ENCODE results near the gene ROBO4. TPM values are rescaled to one million over a fixed set of nuclear protein-coding genes. Genes with fewer than 3 reads are reported as not detected.

Gene ROBO4
- total RNA-seq, 1 experiment from 2014 or later: 10.6 TPM

DNA sequence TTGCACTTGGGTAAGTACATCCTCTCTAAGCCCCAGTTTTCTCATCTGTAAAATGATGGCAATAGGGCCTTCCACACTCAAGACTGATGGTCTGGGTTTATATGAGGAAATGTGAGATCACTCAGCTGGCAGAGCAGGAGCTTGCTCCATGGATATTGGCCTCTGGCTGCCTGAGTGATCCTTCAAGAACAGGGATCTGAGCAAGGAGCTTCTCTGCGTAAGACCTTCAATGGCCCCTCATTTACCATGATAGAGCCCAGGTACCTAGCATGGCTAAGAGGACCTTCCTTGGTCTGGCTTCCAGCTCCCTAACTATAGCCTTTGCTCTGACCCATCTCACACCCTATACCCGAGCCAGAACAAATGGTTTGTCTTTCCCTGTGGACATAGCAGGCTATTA is 5.5 kb downstream of the ROBO4 start:
- Mint-ChIP-seq H3K4me3 (ENCODE audit: unreplicated experiment) (no peak overlapping the region), H3K4me1 (ENCODE audit: insufficient read depth, unreplicated experiment) (peaks cover 11% of the 10 kb centered on the region), H3K9me3 (ENCODE audit: unreplicated experiment) (no peaks in the 10 kb centered on the region), H3K27me3 (ENCODE audit: insufficient read depth, unreplicated experiment) (no peaks in the 10 kb centered on the region), H3K27ac (ENCODE audit: low read depth, unreplicated experiment) (no peak overlapping the region), H3K36me3 (ENCODE audit: insufficient read depth, unreplicated experiment) (no peaks in the 10 kb centered on the region)
- TF ChIP-seq, protein P1, sequence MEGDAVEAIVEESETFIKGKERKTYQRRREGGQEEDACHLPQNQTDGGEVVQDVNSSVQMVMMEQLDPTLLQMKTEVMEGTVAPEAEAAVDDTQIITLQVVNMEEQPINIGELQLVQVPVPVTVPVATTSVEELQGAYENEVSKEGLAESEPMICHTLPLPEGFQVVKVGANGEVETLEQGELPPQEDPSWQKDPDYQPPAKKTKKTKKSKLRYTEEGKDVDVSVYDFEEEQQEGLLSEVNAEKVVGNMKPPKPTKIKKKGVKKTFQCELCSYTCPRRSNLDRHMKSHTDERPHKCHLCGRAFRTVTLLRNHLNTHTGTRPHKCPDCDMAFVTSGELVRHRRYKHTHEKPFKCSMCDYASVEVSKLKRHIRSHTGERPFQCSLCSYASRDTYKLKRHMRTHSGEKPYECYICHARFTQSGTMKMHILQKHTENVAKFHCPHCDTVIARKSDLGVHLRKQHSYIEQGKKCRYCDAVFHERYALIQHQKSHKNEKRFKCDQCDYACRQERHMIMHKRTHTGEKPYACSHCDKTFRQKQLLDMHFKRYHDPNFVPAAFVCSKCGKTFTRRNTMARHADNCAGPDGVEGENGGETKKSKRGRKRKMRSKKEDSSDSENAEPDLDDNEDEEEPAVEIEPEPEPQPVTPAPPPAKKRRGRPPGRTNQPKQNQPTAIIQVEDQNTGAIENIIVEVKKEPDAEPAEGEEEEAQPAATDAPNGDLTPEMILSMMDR (IDR thresholded peaks at IDR 0.05; ENCODE audit: unreplicated experiment): no peak
- POLR2A ChIA-PET: interaction anchor here (1.1 to 1.6 kb wide), 2 partner anchors 8 to 15 kb away, joined by 5 to 6 read pairs; no protein-coding TSS in a partner anchor
- CTCF ChIA-PET: interaction anchor here (0.5 to 0.9 kb wide), 3 partner anchors 9 to 27 kb away, joined by 3 to 4 read pairs (median 4); no protein-coding TSS in a partner anchor
- no peak for DNase-seq (ENCODE audit: unreplicated experiment)
- BruUV-seq (replicated peaks): no TSS peak
- intact Hi-C loops (cut with micrococcal nuclease): no loop called here

DNA sequence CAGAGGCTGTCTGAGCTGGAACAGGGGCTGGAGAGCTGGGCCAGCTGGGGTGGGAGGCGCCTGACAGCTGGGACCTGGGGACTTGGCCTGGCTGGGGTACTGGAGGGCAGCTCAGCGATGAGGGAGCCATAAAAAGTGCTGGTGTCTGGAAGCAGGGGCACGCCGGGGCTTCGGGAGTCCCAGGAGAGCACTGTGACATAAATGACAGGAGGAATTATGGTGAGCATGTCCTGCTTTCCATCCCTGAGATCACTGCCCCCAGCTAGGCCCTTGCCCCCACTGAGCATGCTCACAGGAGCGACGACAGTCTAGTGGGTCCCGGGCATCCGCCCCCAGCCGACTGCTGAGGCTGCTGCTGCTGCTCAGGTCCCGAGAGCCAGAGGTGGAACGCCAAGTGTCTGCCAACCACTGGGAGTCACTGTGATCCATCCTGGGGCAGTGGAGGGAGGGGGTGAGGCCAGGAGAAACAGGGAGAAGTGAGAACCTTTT is 6.2 kb downstream of the ROBO4 start:
- CTCF ChIA-PET: interaction anchor here (0.7 to 2.2 kb wide), 4 partner anchors 9 to 28 kb away, joined by 3 to 12 read pairs (median 6); no protein-coding TSS in a partner anchor
- Mint-ChIP-seq H3K4me1 (ENCODE audit: insufficient read depth, unreplicated experiment) (peaks cover 4% of the 10 kb centered on the region), H3K36me3 (ENCODE audit: insufficient read depth, unreplicated experiment) (no peaks in the 10 kb centered on the region), H3K27me3 (ENCODE audit: insufficient read depth, unreplicated experiment) (no peaks in the 10 kb centered on the region), H3K9me3 (ENCODE audit: unreplicated experiment) (no peaks in the 10 kb centered on the region), H3K27ac (ENCODE audit: low read depth, unreplicated experiment) (no peak overlapping the region), H3K4me3 (ENCODE audit: unreplicated experiment) (no peak overlapping the region)
- intact Hi-C loops (cut with micrococcal nuclease): no loop called here
- DNase-seq (ENCODE audit: unreplicated experiment): no peak
- BruUV-seq (replicated peaks): no TSS peak
- POLR2A ChIA-PET: interaction anchor here (0.5 to 1.6 kb wide), 2 partner anchors 9 to 54 kb away, joined by 3 to 5 read pairs; no protein-coding TSS in a partner anchor
- TF ChIP-seq, protein P1 (IDR thresholded peaks at IDR 0.05; ENCODE audit: unreplicated experiment): no peak

DNA sequence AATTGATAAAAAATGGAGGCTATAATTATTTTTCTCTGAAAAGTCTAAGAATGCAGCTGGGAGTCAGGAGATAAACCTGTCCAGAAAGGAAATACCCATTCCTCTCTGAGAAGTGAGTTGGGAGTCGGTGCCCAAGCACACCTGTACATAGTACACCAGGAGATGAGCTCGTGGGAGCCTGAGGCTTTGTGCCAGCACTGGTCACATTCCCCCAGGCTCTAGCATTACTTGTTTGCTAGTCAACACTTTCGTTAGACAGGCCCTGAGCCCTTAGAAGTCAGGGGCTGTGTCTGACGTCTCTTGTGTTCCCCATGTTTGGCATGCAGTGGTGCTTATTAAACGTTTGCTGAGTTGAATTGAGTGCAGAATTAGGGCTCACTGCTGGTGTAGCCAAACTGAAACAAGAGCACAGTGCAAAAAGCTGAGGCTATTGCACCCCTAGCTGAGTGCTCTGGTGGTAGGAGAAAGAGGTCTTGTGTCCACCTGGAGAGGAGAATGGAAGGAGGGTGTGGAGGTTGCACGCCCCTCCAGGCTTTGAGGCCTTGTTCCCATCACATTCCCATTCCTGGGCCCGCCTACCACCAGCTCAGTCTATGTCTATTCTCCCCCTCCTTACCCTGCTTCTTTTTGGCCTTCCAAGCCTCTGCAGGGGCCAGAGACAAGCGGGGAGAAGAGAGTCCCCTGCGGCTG is 6.8 kb downstream of the ROBO4 start:
- H3K27me3 Mint-ChIP-seq (ENCODE audit: insufficient read depth, unreplicated experiment): no peaks in the 10 kb centered on the region
- no peak overlapping the region for H3K4me3 Mint-ChIP-seq (ENCODE audit: unreplicated experiment)
- intact Hi-C loops (cut with micrococcal nuclease): no loop called here
- no peak overlapping the region for H3K27ac Mint-ChIP-seq (ENCODE audit: low read depth, unreplicated experiment)
- H3K36me3 Mint-ChIP-seq (ENCODE audit: insufficient read depth, unreplicated experiment): no peaks in the 10 kb centered on the region
- DNase-seq (ENCODE audit: unreplicated experiment): no peak
- no TSS peak for BruUV-seq (replicated peaks)
- H3K4me1 Mint-ChIP-seq (ENCODE audit: insufficient read depth, unreplicated experiment): no peaks in the 10 kb centered on the region
- H3K9me3 Mint-ChIP-seq (ENCODE audit: unreplicated experiment): no peaks in the 10 kb centered on the region
- POLR2A ChIA-PET: interaction anchor here (0.5 to 1.6 kb wide), 4 partner anchors 9 to 613 kb away, joined by 3 to 5 read pairs (median 3); no protein-coding TSS in a partner anchor
- TF ChIP-seq, protein P1 (IDR thresholded peaks at IDR 0.05; ENCODE audit: unreplicated experiment): no peak
- CTCF ChIA-PET: interaction anchor here (1.2 to 2.2 kb wide), 3 partner anchors 9 to 53 kb away, joined by 3 to 12 read pairs (median 7); no protein-coding TSS in a partner anchor

DNA sequence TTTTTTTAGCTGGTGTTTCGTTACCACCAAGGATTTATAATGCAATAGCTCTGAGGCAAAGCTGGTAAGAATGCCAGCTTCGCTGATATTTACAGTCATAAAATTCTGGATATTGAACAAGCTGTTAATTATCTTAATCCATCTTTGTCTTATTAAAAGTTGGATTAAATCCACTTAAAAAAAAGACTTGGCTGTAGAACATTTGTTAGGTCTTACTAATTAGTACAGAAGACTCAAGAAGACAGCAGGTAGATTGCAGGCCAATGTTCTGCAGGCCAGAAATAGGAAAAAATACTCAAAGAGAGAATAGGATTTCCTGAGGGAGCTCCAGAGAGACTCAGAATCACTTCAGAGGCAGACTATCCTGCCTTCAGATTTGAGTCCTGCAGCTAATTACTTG is 7.5 kb downstream of the ROBO4 start:
- CTCF ChIA-PET: interaction anchor here (0.6 to 2.2 kb wide), 5 partner anchors 8 to 453 kb away, joined by 3 to 12 read pairs (median 4); no protein-coding TSS in a partner anchor
- Mint-ChIP-seq H3K27ac (ENCODE audit: low read depth, unreplicated experiment) (no peak overlapping the region), H3K9me3 (ENCODE audit: unreplicated experiment) (no peaks in the 10 kb centered on the region), H3K36me3 (ENCODE audit: insufficient read depth, unreplicated experiment) (no peaks in the 10 kb centered on the region), H3K4me1 (ENCODE audit: insufficient read depth, unreplicated experiment) (no peaks in the 10 kb centered on the region), H3K27me3 (ENCODE audit: insufficient read depth, unreplicated experiment) (no peaks in the 10 kb centered on the region), H3K4me3 (ENCODE audit: unreplicated experiment) (no peak overlapping the region)
- POLR2A ChIA-PET: interaction anchor here (0.6 to 0.8 kb wide), 2 partner anchors 8 to 614 kb away, joined by 3 read pairs; no protein-coding TSS in a partner anchor
- intact Hi-C loops (cut with micrococcal nuclease): no loop called here
- TF ChIP-seq, protein P1 (IDR thresholded peaks at IDR 0.05; ENCODE audit: unreplicated experiment): no peak
- no TSS peak for BruUV-seq (replicated peaks)
- no peak for DNase-seq (ENCODE audit: unreplicated experiment)

All from MCF 10A (cell line).